Muscle of arm (tissue), 12 donors: ENCODE data around the gene IL12B. TPM values are rescaled to one million over a fixed set of nuclear protein-coding genes. Genes with fewer than 3 reads are reported as not detected.
A peak's percentile ranks its signal among the peaks of the same experiment; 100 is the strongest.
"Not testable (repeated sequence)": the region's sequence is repeated elsewhere in the genome, so short reads cannot be mapped to it uniquely, and the experiment has no call there.

ENCODE experiments used
- DNase-seq: peaks from one replicate; pipeline ENCODE4 v3.0.0-alpha.2; 2013
- polyA plus RNA-seq, 12 donors: library from polyadenylated mRNA; unstranded; fragments of 120-200 nt; gene quantifications; one replicate each; pipeline ENCODE4 v1.2.1, GENCODE V29; 2013; ENCODE audit not compliant: insufficient read length in 12 of 12

The IL12B gene
- polyA plus RNA-seq, 12 donors: 0.06 to 0.12 TPM; not detected in 10

GRCh38 chr5:159333545-159333925 is 3.2 kb upstream of the IL12B start:
- no peak for DNase-seq

- DNase-seq: no peak
These were observed 2.7 kb upstream of the IL12B start for GRCh38 chr5:159332800-159333544.

- DNase-seq: peak; percentile 37
These were observed 1.0 kb upstream of the IL12B start for GRCh38 chr5:159331093-159331973.

- DNase-seq: no peak
These were observed 5.3 kb downstream of the IL12B start for GRCh38 chr5:159324986-159325385.

- no peak for DNase-seq
These were observed 6.1 kb downstream of the IL12B start for GRCh38 chr5:159324102-159324755.

GRCh38 chr5:159322180-159322579 is 8.1 kb downstream of the IL12B start:
- no peak for DNase-seq

GRCh38 chr5:159319832-159320231 is 10.5 kb downstream of the IL12B start:
- no peak for DNase-seq

GRCh38 chr5:159319363-159319762 is 10.9 kb downstream of the IL12B start:
- no peak for DNase-seq

- DNase-seq: no peak
These were observed 11.8 kb downstream of the IL12B start for GRCh38 chr5:159318448-159318847.

- no peak for DNase-seq
These were observed 12.4 kb downstream of the IL12B start for GRCh38 chr5:159317849-159318248.

- no peak for DNase-seq
These were observed 13.5 kb downstream of the IL12B start for GRCh38 chr5:159316519-159317383.

GRCh38 chr5:159313197-159313596 is 17.1 kb downstream of the IL12B start:
- DNase-seq: no peak

- DNase-seq: no peak
These were observed 19.2 kb downstream of the IL12B start for GRCh38 chr5:159311063-159311462.

GRCh38 chr5:159310511-159310910 is 19.8 kb downstream of the IL12B start:
- DNase-seq: no peak

- no peak for DNase-seq
These were observed 20.4 kb downstream of the IL12B start for GRCh38 chr5:159309689-159310433.

- DNase-seq: no peak
These were observed 25.2 kb downstream of the IL12B start for GRCh38 chr5:159304961-159305595.

- no peak for DNase-seq
These were observed 27.0 kb downstream of the IL12B start for GRCh38 chr5:159303286-159303685.

GRCh38 chr5:159301929-159302860 is 28.1 kb downstream of the IL12B start:
- not testable (repeated sequence) for DNase-seq

GRCh38 chr5:159301466-159301865 is 28.8 kb downstream of the IL12B start:
- no peak for DNase-seq
